K562 (cell line): ENCODE measurements around the gene MATCAP1. TPM values are rescaled to one million over a fixed set of nuclear protein-coding genes. Genes with fewer than 3 reads are reported as not detected.
A peak's percentile ranks its signal among the peaks of the same experiment; 100 is the strongest.

Source experiments
- ATAC-seq: fragments of 200-7000 bp; cut with Tn5 transposase; 3 replicates; pipeline ENCODE4 v1.9.1; 2020; ENCODE audit warnings: moderate library complexity
- BruUV-seq: library from RNA; stranded (reverse); fragments of 400-500 nt; replicated peaks from 2 replicates; lab custom pipeline; 2021; lab: Mats Ljungman, UMichigan
- CTCF ChIA-PET: fragments of 300-600 bp; formaldehyde crosslinking; extraction: SDS; loops from one replicate; lab custom pipeline; 2021; ENCODE audit warnings: low intra/inter-chr PET ratio; lab: Yijun Ruan, JAX
- POLR2A ChIA-PET: fragments of 300-600, 350-650 bp; sonication (Branson Sonifier 250); formaldehyde crosslinking; extraction: SDS; loops from one replicate; lab custom pipeline; 2021; ENCODE audit warnings: antibody characterized with exemption, inconsistent platforms; lab: Yijun Ruan, JAX
- DNase-seq, 4 experiments: peaks; one replicate each; pipeline versions ENCODE4 v3.0.0 to v3.0.0-alpha.2; 2011 to 2018; ENCODE audit warnings: low spot score in 3 of 4, mixed read lengths in 3 of 4; ENCODE audit errors: extremely low read depth in 1 of 4
- FAIRE-seq: peaks from 2 replicates; lab custom pipeline; 2011; peaks lifted over from hg19 to GRCh38; lab: Jason Lieb, UNC
- H2AFZ ChIP-seq: 2 replicates; pipeline ENCODE4 v1.6.0; 2011; ENCODE audit warnings: low read depth, low read length, control low read depth, inconsistent platforms
- H3K27ac ChIP-seq: fragments of 200-600 bp; 3 replicates; pipeline ENCODE4 v1.8.0; 2011; ENCODE audit warnings: low read depth, mild to moderate bottlenecking, control low read depth, inconsistent platforms, low read length, moderate library complexity, mixed read lengths; ENCODE audit errors: extremely low read depth
- H3K27me3 ChIP-seq, 2 experiments: fragments of 300-600 bp in 1 of 2; 2 replicates in 1 of 2; 3 replicates in 1 of 2; pipeline versions ENCODE4 v1.6.0 to v1.8.0; 2011; ENCODE audit warnings: inconsistent platforms in 2 of 2, low read length in 2 of 2, mild to moderate bottlenecking in 1 of 2, mixed read lengths in 1 of 2, moderate library complexity in 1 of 2; ENCODE audit not compliant: control insufficient read depth in 2 of 2, insufficient read depth in 2 of 2
- H3K36me3 ChIP-seq: fragments of 300-600 bp; 3 replicates; pipeline ENCODE4 v1.8.0; 2011; ENCODE audit warnings: mild to moderate bottlenecking, low read length, inconsistent platforms; ENCODE audit not compliant: control insufficient read depth, insufficient read depth
- H3K4me1 ChIP-seq, 2 experiments: fragments of 200-600 bp in 1 of 2; replicated peaks in 1 of 2; 2 replicates in 1 of 2; 3 replicates in 1 of 2; pipeline versions ENCODE4 v1.5.1 to v1.8.0; 2011; ENCODE audit warnings: inconsistent platforms in 2 of 2, low read length in 2 of 2, mild to moderate bottlenecking in 1 of 2, mixed read lengths in 1 of 2, moderate library complexity in 1 of 2; ENCODE audit not compliant: control insufficient read depth in 2 of 2, insufficient read depth in 2 of 2
- H3K4me2 ChIP-seq: 2 replicates; pipeline ENCODE4 v1.6.1; 2011; ENCODE audit warnings: low read length, control low read depth, inconsistent platforms, mixed read lengths; ENCODE audit not compliant: insufficient read depth
- H3K4me3 ChIP-seq: fragments of 200-600 bp; sonication (generic), shearing (Covaris generic); 2 replicates; pipeline ENCODE4 v1.5.1; 2016; ENCODE audit warnings: control low read depth, inconsistent platforms
- H3K79me2 ChIP-seq: fragments of 200-600 bp; 3 replicates; pipeline ENCODE4 v1.8.0; 2011; ENCODE audit warnings: low read length, inconsistent platforms; ENCODE audit not compliant: control insufficient read depth, insufficient read depth
- H3K9ac ChIP-seq, 2 experiments: 2 replicates each; pipeline versions ENCODE4 v1.6.0 to v1.6.1; 2011; ENCODE audit warnings: low read depth in 2 of 2, low read length in 2 of 2, control low read depth in 1 of 2, inconsistent platforms in 1 of 2, mild to moderate bottlenecking in 1 of 2, mixed read lengths in 1 of 2; ENCODE audit not compliant: insufficient read depth in 1 of 2
- H3K9me1 ChIP-seq: one replicate; pipeline ENCODE4 v1.6.0; 2011; ENCODE audit warnings: inconsistent platforms, mild to moderate bottlenecking, low read length, moderate library complexity; ENCODE audit not compliant: control insufficient read depth, insufficient read depth
- H3K9me3 ChIP-seq: replicated peaks from 2 replicates; pipeline ENCODE4 v1.5.1; 2011; ENCODE audit warnings: low read depth, low read length, inconsistent platforms; ENCODE audit not compliant: control insufficient read depth, insufficient read depth
- H4K20me1 ChIP-seq: replicated peaks from 2 replicates; pipeline ENCODE4 v1.6.1; 2011; ENCODE audit warnings: low read length, inconsistent platforms, mixed read lengths; ENCODE audit not compliant: control insufficient read depth, insufficient read depth
- ARID3B ChIP-seq: fragments of 250-450 bp; sonication (Bioruptor Pico); IDR thresholded peaks from 2 replicates; pipeline ENCODE4 v1.4.0; 2020; ENCODE audit warnings: borderline replicate concordance
- BRD4 ChIP-seq: fragments of 200-600 bp; sonication (generic); IDR thresholded peaks from 2 replicates; pipeline ENCODE4 v1.6.1; 2017; ENCODE audit warnings: inconsistent platforms
- CBX3 ChIP-seq, 2 experiments: IDR thresholded peaks; 1 replicate in 1 of 2; 2 replicates in 1 of 2; pipeline ENCODE4 v1.6.1; 2012; ENCODE audit warnings: inconsistent platforms in 2 of 2, low read length in 2 of 2, borderline replicate concordance in 1 of 2, control low read depth in 1 of 2
- E2F4 ChIP-seq: sonication (generic); formaldehyde crosslinking; IDR thresholded peaks from 2 replicates; pipeline ENCODE4 v1.8.0; 2022; ENCODE audit warnings: mild to moderate bottlenecking, low read depth, missing genetic modification reagents
- IFI16 ChIP-seq: fragments of 250-450 bp; sonication (Bioruptor Pico); IDR thresholded peaks from 2 replicates; pipeline ENCODE4 v2.1.2; 2022; ENCODE audit warnings: mild to moderate bottlenecking, inconsistent platforms
- MLX ChIP-seq, 2 experiments: fragments of 450-650 bp in 1 of 2; sonication (generic) in 1 of 2; formaldehyde crosslinking; conservative IDR thresholded peaks; 2 replicates each; pipeline versions ENCODE4 v1.4.0 to v1.8.1; 2020 to 2022; ENCODE audit warnings: mild to moderate bottlenecking in 1 of 2, missing genetic modification reagents in 1 of 2
- PTRF ChIP-seq: fragments of 450-650 bp; IDR thresholded peaks from 2 replicates; pipeline ENCODE4 v1.6.1; 2016; ENCODE audit warnings: mild to moderate bottlenecking, missing genetic modification characterization, missing compliant biosample characterization
- SRSF7 ChIP-seq: fragments of 200-400 bp; formaldehyde crosslinking; optimal IDR thresholded peaks from 2 replicates; pipeline ENCODE3; 2017; ENCODE audit warnings: mild to moderate bottlenecking, low read depth, low read length
- TRIM24 ChIP-seq, 2 experiments: fragments of 450-650 bp; IDR thresholded peaks; 2 replicates each; pipeline ENCODE4 v1.6.1; 2016
- U2AF2 ChIP-seq: fragments of 200-400 bp; formaldehyde crosslinking; optimal IDR thresholded peaks from 2 replicates; pipeline ENCODE3; 2017; ENCODE audit warnings: low read depth, mild to moderate bottlenecking, low read length
- ZNF75A ChIP-seq: fragments of 450-650 bp; formaldehyde crosslinking; IDR thresholded peaks from 2 replicates; pipeline ENCODE4 v1.4.0; 2020; ENCODE audit warnings: mild to moderate bottlenecking
- WGBS: fragments of 100-300 bp; shearing (Covaris generic); methylation state at CpG from one replicate; pipeline ENCODE4 v1.1.6; 2016; ENCODE audit warnings: low coverage, mixed read lengths; ENCODE audit not compliant: insufficient coverage; ENCODE audit errors: missing lambda C conversion rate; 5-methylcytosine and 5-hydroxymethylcytosine counted together
- in situ Hi-C: fragments of 300-500 bp; cut with MboI; formaldehyde crosslinking; loops from 4 replicates; pipeline ENCODE4 v1.15.0; 2018; ENCODE audit warnings: inconsistent platforms, mixed read lengths
- intact Hi-C: fragments of 100-400 bp; cut with micrococcal nuclease; formaldehyde crosslinking; loops from 2 replicates; pipeline ENCODE4 v1.14.2; 2022
- polyA plus RNA-seq, 8 experiments: library from polyadenylated mRNA; depleted of rRNA in 4 of 8; stranded (reverse) in 5 of 8; unstranded in 3 of 8; fragments of >200 nt; fragmentation: Nextera tagmentation in 2 of 8; fragmentation: Illumina TruSeq in 1 of 8; extraction: Ambion mirVana in 2 of 8; extraction: Trizol in 1 of 8; gene quantifications; 2 replicates each; pipeline versions ENCODE4 v1.2.1 to v1.2.3, GENCODE V29; 2011 to 2014; ENCODE audit warnings: inconsistent platforms in 1 of 8, missing spikeins in 1 of 8
- total RNA-seq, 7 experiments: library from RNA; depleted of rRNA in 6 of 7; stranded (reverse); fragments of >200 nt in 6 of 7; fragmentation: Illumina TruSeq in 2 of 7; extraction: Trizol in 2 of 7; gene quantifications; 2 replicates each; pipeline versions ENCODE4 v1.2.1 to v1.2.3, GENCODE V29; 2011 to 2021; ENCODE audit warnings: low replicate concordance in 1 of 7

MATCAP1 gene
- total and polyA plus RNA-seq, 9 of the 15 experiments (the other 6 are each of a cell fraction or from before 2014, with no cell fraction given): 3.4 to 20.5 (median 10.3) TPM

GRCh38 chr16:67150047-67150832 is 33.5 kb downstream of the MATCAP1 start:
- ChIA-PET CTCF (no interaction called here), POLR2A (interaction anchor here (0.5 to 1.1 kb wide), 5 partner anchors 9 to 232 kb away, joined by 3 to 5 read pairs (median 3); partner anchors contain the start of gene CDH16)
- Histone ChIP-seq H3K9me3 (no peaks in the 10 kb centered on the region), H3K36me3 (peaks cover 38% of the 10 kb centered on the region; the same call in 2 of the 3 replicates), H3K4me3 (peak overlapping the region; percentile 37), H3K4me1 (peaks cover 0 to 35% of the 10 kb centered on the region in 2 experiments; a peak in 4 of 5 replicates), H3K27ac (no peak overlapping the region), H2AFZ (0 out of 2 replicates have a peak overlapping the region, but pooled peaks have one; percentile 62), H4K20me1 (peaks cover under 1% of the 10 kb centered on the region; the same call in 1 of the 2 replicates), H3K27me3 (no peaks in the 10 kb centered on the region), H3K9ac (peak overlapping the region in 1 of 2 experiments; percentile 41; a peak in 3 of 4 replicates), H3K9me1 (no peaks in the 10 kb centered on the region), H3K79me2 (no peaks in the 10 kb centered on the region), H3K4me2 (peak overlapping the region; percentile 49)
- intact Hi-C loops: no loop called here
- FAIRE-seq (no peak), ATAC-seq (peak; percentile 7), DNase-seq (peak in 3 of 4 experiments; percentile 53 to 81 (median 75))
- 66% methylated on average over 24 of the region's 94 CpGs for WGBS
- in situ Hi-C loops: loop anchor here (25.0 kb wide), 1 partner anchor 188 kb away; the partner anchor contains the start of gene CES3
- BruUV-seq: no TSS peak
- TF ChIP-seq MLX (CRISPR knock-in tag; conservative IDR thresholded peaks at IDR 0.05) (no peak), ARID3B (CRISPR knock-in tag) (no peak), IFI16 (CRISPR knock-in tag) (no peak), ZNF75A (CRISPR knock-in tag) (no peak), SRSF7 (no peak), E2F4 (CRISPR knock-in tag) (no peak), CBX3 (IDR thresholded peaks at IDR 0.05; ENCODE audit: borderline replicate concordance in 1 of 2, low read length in 2 of 2) (no peak), TRIM24 (IDR thresholded peaks at IDR 0.05) (no peak), U2AF2 (no peak), PTRF (tag) (no peak), BRD4 (no peak)
